Keratinocyte (primary cell): Measurements from ENCODE around the gene KIF3A. TPM values are rescaled to one million over a fixed set of nuclear protein-coding genes. Genes with fewer than 3 reads are reported as not detected.

Experiments used
- DNase-seq: peaks from one replicate; pipeline ENCODE4 v3.0.0-alpha.2; 2011; ENCODE audit warnings: low read depth, missing footprints, low spot score
- FAIRE-seq: peaks from 2 replicates; lab custom pipeline; 2011; peaks lifted over from hg19 to GRCh38; lab: Jason Lieb, UNC
- H2AFZ ChIP-seq: 2 replicates; pipeline ENCODE4 v1.6.0; 2012; ENCODE audit warnings: low read length, control low read depth, inconsistent platforms; ENCODE audit not compliant: control insufficient read depth
- H3K27ac ChIP-seq: 2 replicates; pipeline ENCODE4 v1.5.1; 2011; ENCODE audit warnings: low read length; ENCODE audit not compliant: control insufficient read depth, insufficient read depth
- H3K27me3 ChIP-seq: 3 replicates; pipeline ENCODE4 v1.6.0; 2011; ENCODE audit warnings: low read length; ENCODE audit not compliant: control insufficient read depth, insufficient read depth; ENCODE audit errors: extremely low read depth
- H3K36me3 ChIP-seq, 2 experiments: 2 replicates in 1 of 2; 3 replicates in 1 of 2; pipeline ENCODE4 v1.5.1; 2011; ENCODE audit warnings: low read length in 2 of 2, mild to moderate bottlenecking in 1 of 2; ENCODE audit not compliant: control insufficient read depth in 2 of 2, insufficient read depth in 2 of 2; ENCODE audit errors: extremely low read depth in 1 of 2
- H3K4me1 ChIP-seq: 3 replicates; pipeline ENCODE4 v1.5.1; 2011; ENCODE audit warnings: low read length; ENCODE audit not compliant: control insufficient read depth, insufficient read depth; ENCODE audit errors: extremely low read depth
- H3K4me2 ChIP-seq: 3 replicates; pipeline ENCODE4 v1.6.0; 2011; ENCODE audit warnings: low read depth, low read length; ENCODE audit not compliant: control insufficient read depth, insufficient read depth; ENCODE audit errors: extremely low read depth
- H3K4me3 ChIP-seq, 3 experiments: fragments of 200-600 bp in 1 of 3; sonication (generic) in 1 of 3; 2 replicates in 2 of 3; 3 replicates in 1 of 3; pipeline ENCODE4 v1.5.1; 2011 to 2016; ENCODE audit warnings: low read length in 3 of 3, mild to moderate bottlenecking in 3 of 3, control low read depth in 2 of 3, inconsistent platforms in 1 of 3, low read depth in 1 of 3, mixed read lengths in 1 of 3, mixed run types in 1 of 3, moderate library complexity in 1 of 3; ENCODE audit not compliant: control insufficient read depth in 2 of 3, insufficient read depth in 2 of 3; ENCODE audit errors: extremely low read depth in 1 of 3
- H3K79me2 ChIP-seq: 2 replicates; pipeline ENCODE4 v1.6.0; 2012; ENCODE audit warnings: low read length; ENCODE audit not compliant: control insufficient read depth, insufficient read depth
- H3K9ac ChIP-seq: 3 replicates; pipeline ENCODE4 v1.6.0; 2011; ENCODE audit warnings: low read length; ENCODE audit not compliant: control insufficient read depth, insufficient read depth; ENCODE audit errors: extremely low read depth
- H3K9me1 ChIP-seq: 3 replicates; pipeline ENCODE4 v1.6.0; 2011; ENCODE audit warnings: low read length; ENCODE audit not compliant: control insufficient read depth, insufficient read depth; ENCODE audit errors: extremely low read depth
- H3K9me3 ChIP-seq: 2 replicates; pipeline ENCODE4 v1.5.1; 2012; ENCODE audit warnings: low read depth, low read length; ENCODE audit not compliant: control insufficient read depth
- H4K20me1 ChIP-seq: 3 replicates; pipeline ENCODE4 v1.6.0; 2011; ENCODE audit warnings: low read length; ENCODE audit not compliant: control insufficient read depth, insufficient read depth; ENCODE audit errors: extremely low read depth
- EZH2 ChIP-seq: IDR thresholded peaks from one replicate; pipeline ENCODE4 v1.6.1; 2012; ENCODE audit warnings: inconsistent platforms, mild to moderate bottlenecking, low read length, moderate library complexity
- dilution Hi-C: fragments of 300-500 bp; cut with MboI; formaldehyde crosslinking; loops from one replicate; pipeline ENCODE4 v1.7.0; 2020; ENCODE audit warnings: low sequenced_read_pairs; ENCODE audit not compliant: extremely low pct_ligation_motif_present
- polyA plus RNA-seq, 5 experiments: library from polyadenylated mRNA; depleted of rRNA in 3 of 5; stranded (reverse) in 3 of 5; stranded (forward) in 1 of 5; unstranded in 1 of 5; fragments of >200 nt; gene quantifications; 1 replicate in 1 of 5; 2 replicates in 3 of 5; 3 replicates in 1 of 5; pipeline versions ENCODE4 v1.2.1 to v1.2.3, GENCODE V29; 2011 to 2012; ENCODE audit warnings: missing spikeins in 2 of 5, low read depth in 1 of 5, low replicate concordance in 1 of 5
- TF ChIP-seq, protein P1 (sequence below), 3 experiments: IDR thresholded peaks in 1 of 3; conservative IDR thresholded peaks in 1 of 3; optimal IDR thresholded peaks in 1 of 3; 2 replicates in 2 of 3; 3 replicates in 1 of 3; pipeline versions ENCODE3 to v1.5.1; 2011; ENCODE audit warnings: low read length in 3 of 3, mild to moderate bottlenecking in 3 of 3, moderate library complexity in 2 of 3, control low read depth in 1 of 3, inconsistent platforms in 1 of 3; ENCODE audit not compliant: insufficient read depth in 2 of 3; ENCODE audit errors: extremely low read depth in 1 of 3

The KIF3A gene
- polyA plus RNA-seq, 1 donor (not counting 4 experiments of a cell fraction or from before 2014, with no cell fraction given) = 15.4 TPM

DNA sequence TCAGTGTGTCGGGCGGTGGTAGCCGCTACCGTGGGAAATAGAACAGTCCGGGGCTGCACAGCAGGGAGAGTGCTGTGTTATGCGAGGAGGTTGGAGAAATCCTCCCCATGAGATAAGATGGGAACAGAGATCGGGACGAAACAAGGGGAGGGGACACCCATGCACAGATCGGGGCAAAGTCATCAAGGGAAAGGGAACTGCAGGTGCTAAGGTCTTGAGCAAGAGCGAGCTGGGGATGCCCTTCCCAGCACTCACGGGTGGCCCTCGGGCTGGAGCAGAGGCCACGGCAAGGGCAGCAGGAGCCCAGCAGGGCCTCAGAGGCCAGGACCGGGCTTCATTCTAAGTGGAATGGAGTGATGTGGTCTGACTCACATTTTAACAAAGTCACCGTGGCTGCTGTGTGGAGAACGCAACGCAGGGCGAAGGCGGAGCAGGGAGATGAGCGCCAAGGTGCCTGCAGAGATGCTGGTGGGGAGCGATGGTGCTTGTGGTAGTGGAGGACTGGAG lies 71.7 kb downstream of the KIF3A start:
- Histone ChIP-seq H4K20me1 (no peaks in the 10 kb centered on the region), H3K36me3 (no peaks in the 10 kb centered on the region)

DNA sequence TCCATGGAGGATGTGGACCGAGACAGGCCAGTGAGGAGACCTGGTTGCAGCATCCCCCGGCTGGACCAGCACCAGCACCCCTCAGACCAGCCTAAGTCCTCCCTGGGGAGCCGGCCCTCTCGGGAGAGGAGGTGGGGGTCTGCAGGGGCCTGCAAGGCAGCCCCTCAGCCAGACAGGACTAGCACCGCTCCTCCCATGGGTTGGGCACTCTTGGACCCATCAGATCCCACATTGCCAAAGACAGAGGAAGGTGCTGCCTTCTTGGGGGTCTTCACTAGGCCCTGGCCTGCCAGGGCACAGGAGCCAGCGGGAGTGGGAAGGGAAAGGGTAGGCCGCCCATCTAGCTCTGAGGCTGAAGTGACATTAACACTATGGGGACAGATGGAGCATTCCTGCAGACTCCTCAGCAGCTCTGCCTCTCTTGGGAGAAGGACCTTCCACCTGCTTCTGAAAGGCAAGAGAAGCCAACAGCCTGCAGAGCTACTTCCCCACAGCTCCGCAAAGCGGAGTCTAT lies 72.6 kb downstream of the KIF3A start:
- no peaks in the 10 kb centered on the region for H3K79me2 ChIP-seq
- H4K20me1 ChIP-seq = no peaks in the 10 kb centered on the region
- no peaks in the 10 kb centered on the region for H3K36me3 ChIP-seq
- no peaks in the 10 kb centered on the region for H3K9me3 ChIP-seq
- H3K27ac ChIP-seq = no peak overlapping the region
- H3K27me3 ChIP-seq = no peaks in the 10 kb centered on the region
- no peak overlapping the region for H3K4me2 ChIP-seq
- dilution Hi-C loops = no loop called here
- no peak overlapping the region for H3K9ac ChIP-seq
- H3K4me3 ChIP-seq = no peak overlapping the region
- DNase-seq = no peak
- FAIRE-seq = no peak
- H3K9me1 ChIP-seq = no peaks in the 10 kb centered on the region
- TF ChIP-seq, protein P1, sequence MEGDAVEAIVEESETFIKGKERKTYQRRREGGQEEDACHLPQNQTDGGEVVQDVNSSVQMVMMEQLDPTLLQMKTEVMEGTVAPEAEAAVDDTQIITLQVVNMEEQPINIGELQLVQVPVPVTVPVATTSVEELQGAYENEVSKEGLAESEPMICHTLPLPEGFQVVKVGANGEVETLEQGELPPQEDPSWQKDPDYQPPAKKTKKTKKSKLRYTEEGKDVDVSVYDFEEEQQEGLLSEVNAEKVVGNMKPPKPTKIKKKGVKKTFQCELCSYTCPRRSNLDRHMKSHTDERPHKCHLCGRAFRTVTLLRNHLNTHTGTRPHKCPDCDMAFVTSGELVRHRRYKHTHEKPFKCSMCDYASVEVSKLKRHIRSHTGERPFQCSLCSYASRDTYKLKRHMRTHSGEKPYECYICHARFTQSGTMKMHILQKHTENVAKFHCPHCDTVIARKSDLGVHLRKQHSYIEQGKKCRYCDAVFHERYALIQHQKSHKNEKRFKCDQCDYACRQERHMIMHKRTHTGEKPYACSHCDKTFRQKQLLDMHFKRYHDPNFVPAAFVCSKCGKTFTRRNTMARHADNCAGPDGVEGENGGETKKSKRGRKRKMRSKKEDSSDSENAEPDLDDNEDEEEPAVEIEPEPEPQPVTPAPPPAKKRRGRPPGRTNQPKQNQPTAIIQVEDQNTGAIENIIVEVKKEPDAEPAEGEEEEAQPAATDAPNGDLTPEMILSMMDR (optimal IDR thresholded peaks at IDR 0.05 in 1 of 3, IDR thresholded peaks at IDR 0.05 in 1 of 3, conservative IDR thresholded peaks at IDR 0.05 in 1 of 3; ENCODE audit: extremely low read depth in 1 of 3, insufficient read depth in 2 of 3, low read length in 3 of 3) = no peak
- TF ChIP-seq EZH2 = no peak
- H2AFZ ChIP-seq = no peak overlapping the region
- H3K4me1 ChIP-seq = no peaks in the 10 kb centered on the region

More for the DNA sequence above, 71.7 kb downstream of the KIF3A start:
- Histone ChIP-seq H2AFZ (no peak overlapping the region), H3K9ac (no peak overlapping the region), H3K27ac (no peak overlapping the region), H3K4me2 (no peak overlapping the region), H3K4me3 (no peak overlapping the region), H3K9me3 (no peaks in the 10 kb centered on the region), H3K9me1 (no peaks in the 10 kb centered on the region), H3K4me1 (no peaks in the 10 kb centered on the region), H3K79me2 (no peaks in the 10 kb centered on the region), H3K27me3 (no peaks in the 10 kb centered on the region)
- TF ChIP-seq EZH2 = no peak
- TF ChIP-seq, protein P1 (optimal IDR thresholded peaks at IDR 0.05 in 1 of 3, IDR thresholded peaks at IDR 0.05 in 1 of 3, conservative IDR thresholded peaks at IDR 0.05 in 1 of 3; ENCODE audit: extremely low read depth in 1 of 3, insufficient read depth in 2 of 3, low read length in 3 of 3) = no peak
- no peak for FAIRE-seq
- dilution Hi-C loops = no loop called here
- no peak for DNase-seq
